ENCODE measurements around the gene MXI1. TPM values are rescaled to one million over a fixed set of nuclear protein-coding genes. Genes with fewer than 3 reads are reported as not detected.
"Not testable (repeated sequence)": the region's sequence is repeated elsewhere in the genome, so short reads cannot be mapped to it uniquely, and the experiment has no call there.

Gene MXI1
- total RNA-seq, 1 experiment from 2014 or later = 11.0 TPM

- no peak overlapping the region for H3K4me3 Mint-ChIP-seq (ENCODE audit: unreplicated experiment)
- intact Hi-C loops (cut with micrococcal nuclease; ENCODE audit: unreplicated experiment) = no loop called here
- H3K9me3 Mint-ChIP-seq (ENCODE audit: unreplicated experiment) = peaks cover 17% of the 10 kb centered on the region
- peaks cover 24% of the 10 kb centered on the region for H3K4me1 Mint-ChIP-seq (ENCODE audit: low read depth, unreplicated experiment)
- Histone ChIP-seq H3K4me1 (peaks cover 30% of the 10 kb centered on the region), H3K36me3 (ENCODE audit: control insufficient read depth, insufficient read depth, low read length) (no peaks in the 10 kb centered on the region), H3K9me3 (peaks cover 35% of the 10 kb centered on the region), H3K27me3 (replicated peaks; ENCODE audit: control insufficient read depth, insufficient read depth, low read length) (no peaks in the 10 kb centered on the region), H3K4me3 (ENCODE audit: low read depth, low read length) (no peak overlapping the region)
- no TSS peak for BruUV-seq (replicated peaks)
- TF ChIP-seq CTCF (IDR thresholded peaks at IDR 0.05; ENCODE audit: insufficient read depth in 1 of 2, low read depth in 1 of 2, low read length in 1 of 2, severe bottlenecking in 1 of 2, unreplicated experiment in 1 of 2) = no peak
- ChIA-PET CTCF (no interaction called here), POLR2A (no interaction called here)
- DNase-seq = no peak
- peaks cover 13% of the 10 kb centered on the region for H3K36me3 Mint-ChIP-seq (ENCODE audit: insufficient read depth, unreplicated experiment)
- H3K27ac Mint-ChIP-seq (ENCODE audit: unreplicated experiment) = no peak overlapping the region
- no peaks in the 10 kb centered on the region for H3K27me3 Mint-ChIP-seq (ENCODE audit: insufficient read depth, unreplicated experiment)
Measured at GRCh38 chr10:110330675-110331074, 123.3 kb downstream of the MXI1 start.

GRCh38 chr10:110331226-110331795 is 123.9 kb downstream of the MXI1 start:
- H3K27me3 ChIP-seq (replicated peaks; ENCODE audit: control insufficient read depth, insufficient read depth, low read length); H3K4me3 ChIP-seq (ENCODE audit: low read depth, low read length); DNase-seq; BruUV-seq (replicated peaks); H3K27ac Mint-ChIP-seq (ENCODE audit: unreplicated experiment); POLR2A ChIA-PET; intact Hi-C loops (cut with micrococcal nuclease; ENCODE audit: unreplicated experiment); H3K36me3 ChIP-seq (ENCODE audit: control insufficient read depth, insufficient read depth, low read length); H3K27me3 Mint-ChIP-seq (ENCODE audit: insufficient read depth, unreplicated experiment); H3K4me3 Mint-ChIP-seq (ENCODE audit: unreplicated experiment): not testable (repeated sequence)
- Mint-ChIP-seq H3K4me1 (ENCODE audit: low read depth, unreplicated experiment) (peaks cover 19% of the 10 kb centered on the region), H3K36me3 (ENCODE audit: insufficient read depth, unreplicated experiment) (peaks cover 13% of the 10 kb centered on the region), H3K9me3 (ENCODE audit: unreplicated experiment) (peaks cover 17% of the 10 kb centered on the region)
- Histone ChIP-seq H3K9me3 (peaks cover 35% of the 10 kb centered on the region), H3K4me1 (peaks cover 24% of the 10 kb centered on the region)
- CTCF ChIA-PET = interaction anchor here (1.1 kb wide), 1 partner anchor 215 kb away, joined by 3 read pairs; no protein-coding TSS in a partner anchor

- Histone ChIP-seq H3K27me3 (replicated peaks; ENCODE audit: control insufficient read depth, insufficient read depth, low read length) (no peaks in the 10 kb centered on the region), H3K4me3 (ENCODE audit: low read depth, low read length) (no peak overlapping the region), H3K36me3 (ENCODE audit: control insufficient read depth, insufficient read depth, low read length) (no peaks in the 10 kb centered on the region), H3K4me1 (no peaks in the 10 kb centered on the region; the same call in 1 of the 2 replicates), H3K9me3 (peaks cover 29% of the 10 kb centered on the region)
- H3K27me3 Mint-ChIP-seq (ENCODE audit: insufficient read depth, unreplicated experiment) = no peaks in the 10 kb centered on the region
- H3K27ac Mint-ChIP-seq (ENCODE audit: unreplicated experiment) = no peak overlapping the region
- H3K4me1 Mint-ChIP-seq (ENCODE audit: low read depth, unreplicated experiment) = no peaks in the 10 kb centered on the region
- CTCF ChIA-PET = no interaction called here
- H3K9me3 Mint-ChIP-seq (ENCODE audit: unreplicated experiment) = peaks cover 17% of the 10 kb centered on the region
- no TSS peak for BruUV-seq (replicated peaks)
- no peak overlapping the region for H3K4me3 Mint-ChIP-seq (ENCODE audit: unreplicated experiment)
- no peak for TF ChIP-seq CTCF (IDR thresholded peaks at IDR 0.05; ENCODE audit: insufficient read depth in 1 of 2, low read depth in 1 of 2, low read length in 1 of 2, severe bottlenecking in 1 of 2, unreplicated experiment in 1 of 2)
- no peak for DNase-seq
- POLR2A ChIA-PET = no interaction called here
- intact Hi-C loops (cut with micrococcal nuclease; ENCODE audit: unreplicated experiment) = no loop called here
- peaks cover 6% of the 10 kb centered on the region for H3K36me3 Mint-ChIP-seq (ENCODE audit: insufficient read depth, unreplicated experiment)
Measured at GRCh38 chr10:110334061-110334656, 126.8 kb downstream of the MXI1 start.

Data from Caco-2 (cell line).